Measurements from ENCODE around the gene PAXIP1. TPM values are rescaled to one million over a fixed set of nuclear protein-coding genes. Genes with fewer than 3 reads are reported as not detected.

The PAXIP1 gene, protein sequence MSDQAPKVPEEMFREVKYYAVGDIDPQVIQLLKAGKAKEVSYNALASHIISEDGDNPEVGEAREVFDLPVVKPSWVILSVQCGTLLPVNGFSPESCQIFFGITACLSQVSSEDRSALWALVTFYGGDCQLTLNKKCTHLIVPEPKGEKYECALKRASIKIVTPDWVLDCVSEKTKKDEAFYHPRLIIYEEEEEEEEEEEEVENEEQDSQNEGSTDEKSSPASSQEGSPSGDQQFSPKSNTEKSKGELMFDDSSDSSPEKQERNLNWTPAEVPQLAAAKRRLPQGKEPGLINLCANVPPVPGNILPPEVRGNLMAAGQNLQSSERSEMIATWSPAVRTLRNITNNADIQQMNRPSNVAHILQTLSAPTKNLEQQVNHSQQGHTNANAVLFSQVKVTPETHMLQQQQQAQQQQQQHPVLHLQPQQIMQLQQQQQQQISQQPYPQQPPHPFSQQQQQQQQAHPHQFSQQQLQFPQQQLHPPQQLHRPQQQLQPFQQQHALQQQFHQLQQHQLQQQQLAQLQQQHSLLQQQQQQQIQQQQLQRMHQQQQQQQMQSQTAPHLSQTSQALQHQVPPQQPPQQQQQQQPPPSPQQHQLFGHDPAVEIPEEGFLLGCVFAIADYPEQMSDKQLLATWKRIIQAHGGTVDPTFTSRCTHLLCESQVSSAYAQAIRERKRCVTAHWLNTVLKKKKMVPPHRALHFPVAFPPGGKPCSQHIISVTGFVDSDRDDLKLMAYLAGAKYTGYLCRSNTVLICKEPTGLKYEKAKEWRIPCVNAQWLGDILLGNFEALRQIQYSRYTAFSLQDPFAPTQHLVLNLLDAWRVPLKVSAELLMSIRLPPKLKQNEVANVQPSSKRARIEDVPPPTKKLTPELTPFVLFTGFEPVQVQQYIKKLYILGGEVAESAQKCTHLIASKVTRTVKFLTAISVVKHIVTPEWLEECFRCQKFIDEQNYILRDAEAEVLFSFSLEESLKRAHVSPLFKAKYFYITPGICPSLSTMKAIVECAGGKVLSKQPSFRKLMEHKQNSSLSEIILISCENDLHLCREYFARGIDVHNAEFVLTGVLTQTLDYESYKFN
- polyA plus RNA-seq (2013, experiment 1 of 2), result 16.2 TPM
- polyA plus RNA-seq (2013, experiment 2 of 2), result 15.8 TPM

DNA sequence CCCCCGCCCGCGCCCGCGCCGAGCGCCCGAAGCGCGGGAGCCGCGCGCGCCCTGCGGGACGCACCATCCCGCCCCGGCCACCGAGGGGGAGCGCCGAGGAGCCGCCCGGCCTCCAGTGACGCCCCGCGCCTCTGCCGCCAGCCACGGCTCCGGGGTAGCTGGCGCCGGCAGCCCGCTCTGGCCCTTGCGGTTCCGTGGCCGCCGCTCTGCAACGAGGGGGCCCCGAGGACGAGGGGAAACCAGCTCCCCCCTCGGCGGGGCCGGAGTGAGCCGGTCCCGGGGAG is at the start of gene PAXIP1:
Gene PAXIP1, minus strand, starts transcription at position 33 of the 284 bp plus-strand sequence. CDS start 195 bp downstream, outside the sequence.
- Histone ChIP-seq H3K27ac (replicated peaks; ENCODE audit: low read length) (peak within 1 kb of the TSS; percentile 87), H3K4ac (ENCODE audit: low read length) (peak within 1 kb of the TSS; percentile 90), H3K4me3 (ENCODE audit: low read length in 2 of 2) (peak within 1 kb of the TSS; percentile 94 to 99), H3K4me2 (ENCODE audit: insufficient read depth, low read length, poor library complexity, severe bottlenecking) (peak within 1 kb of the TSS; percentile 85), H3K36me3 (replicated peaks in 1 of 2; ENCODE audit: control insufficient read depth in 2 of 2, insufficient read depth in 2 of 2, low read length in 2 of 2) (peaks cover 3 to 47% of the 10 kb centered on the region in 2 donors), H2BK5ac (ENCODE audit: low read length) (peak within 1 kb of the TSS; percentile 99), H4K8ac (ENCODE audit: low read depth, low read length) (peak within 1 kb of the TSS; percentile 92), H3K9ac (ENCODE audit: low read depth, low read length, poor library complexity) (peak within 1 kb of the TSS; percentile 96), H2AFZ (ENCODE audit: low read length) (peak within 1 kb of the TSS; percentile 98), H3K9me3 (replicated peaks in 1 of 2; ENCODE audit: control insufficient read depth in 2 of 2, insufficient read depth in 1 of 2, low read depth in 1 of 2, low read length in 2 of 2) (no peaks in the 10 kb centered on the region), H4K91ac (ENCODE audit: low read depth, low read length, poor library complexity) (no peak within 1 kb of the TSS), H2BK12ac (ENCODE audit: low read length) (peak within 1 kb of the TSS; percentile 31), H2BK15ac (ENCODE audit: low read length) (peak within 1 kb of the TSS; percentile 68), H2BK120ac (ENCODE audit: low read depth, low read length) (peak within 1 kb of the TSS; percentile 98), H3K14ac (ENCODE audit: low read length) (peak within 1 kb of the TSS; percentile 98), H3K18ac (ENCODE audit: low read length) (peak within 1 kb of the TSS; percentile 100), H2AK5ac (ENCODE audit: low read depth, low read length) (peak within 1 kb of the TSS; percentile 50), H3K27me3 (ENCODE audit: control insufficient read depth in 3 of 3, insufficient read depth in 3 of 3, low read depth in 1 of 3, low read length in 3 of 3) (no peaks in the 10 kb centered on the region), H3K4me1 (ENCODE audit: control insufficient read depth in 2 of 2, insufficient read depth in 1 of 2, low read depth in 1 of 2, low read length in 2 of 2) (peaks cover 1 to 3% of the 10 kb centered on the region in 2 donors), H3K79me1 (ENCODE audit: low read depth, low read length) (peaks cover 2% of the 10 kb centered on the region), H3K23ac (ENCODE audit: low read depth, low read length, poor library complexity) (peak within 1 kb of the TSS; percentile 94)
- no peak for DNase-seq (ENCODE audit: low spot score)
- no CpG with 5 or more reads among the region's 44 CpGs for WGBS, 2 donors (ENCODE audit: extremely low coverage in 2 of 2, insufficient read length in 2 of 2, insufficient replicate concordance in 1 of 2)

DNA sequence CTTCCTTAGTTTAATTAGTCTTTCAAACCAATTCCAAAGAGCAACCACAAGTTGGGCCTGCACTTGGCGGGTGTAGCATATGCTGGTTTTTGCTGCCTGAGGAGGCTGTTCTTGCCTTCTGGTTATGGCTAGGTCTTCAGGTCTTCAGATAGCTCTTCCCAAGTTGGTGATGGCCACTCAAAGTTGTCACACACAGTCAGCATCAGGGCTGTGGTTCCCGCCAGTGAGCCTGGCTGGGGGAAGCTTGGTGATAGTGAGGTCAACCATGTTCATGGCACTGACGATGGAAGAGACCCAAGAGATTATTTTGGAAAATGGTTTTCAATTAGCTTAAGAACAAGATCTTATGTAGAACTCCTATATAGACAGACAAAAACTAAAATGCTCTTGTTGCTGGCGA is 48.4 kb upstream of the PAXIP1 start:
- no CpG with 5 or more reads among the region's 4 CpGs for WGBS, 2 donors (ENCODE audit: extremely low coverage in 2 of 2, insufficient read length in 2 of 2, insufficient replicate concordance in 1 of 2)
- Histone ChIP-seq H2AFZ (ENCODE audit: low read length) (no peak overlapping the region), H3K4me1 (ENCODE audit: control insufficient read depth in 2 of 2, insufficient read depth in 1 of 2, low read depth in 1 of 2, low read length in 2 of 2) (peaks cover 0 to 2% of the 10 kb centered on the region in 2 donors), H3K9ac (ENCODE audit: low read depth, low read length, poor library complexity) (no peak overlapping the region), H3K23ac (ENCODE audit: low read depth, low read length, poor library complexity) (no peak overlapping the region), H2AK5ac (ENCODE audit: low read depth, low read length) (no peak overlapping the region), H2BK120ac (ENCODE audit: low read depth, low read length) (no peak overlapping the region), H3K4me2 (ENCODE audit: insufficient read depth, low read length, poor library complexity, severe bottlenecking) (no peak overlapping the region), H3K27ac (replicated peaks; ENCODE audit: low read length) (no peak overlapping the region), H4K8ac (ENCODE audit: low read depth, low read length) (no peak overlapping the region), H3K79me1 (ENCODE audit: low read depth, low read length) (no peaks in the 10 kb centered on the region), H3K18ac (ENCODE audit: low read length) (no peak overlapping the region), H3K36me3 (replicated peaks in 1 of 2; ENCODE audit: control insufficient read depth in 2 of 2, insufficient read depth in 2 of 2, low read length in 2 of 2) (no peaks in the 10 kb centered on the region), H2BK15ac (ENCODE audit: low read length) (no peak overlapping the region), H3K4ac (ENCODE audit: low read length) (no peak overlapping the region), H3K9me3 (replicated peaks in 1 of 2; ENCODE audit: control insufficient read depth in 2 of 2, insufficient read depth in 1 of 2, low read depth in 1 of 2, low read length in 2 of 2) (peaks cover 0 to 2% of the 10 kb centered on the region in 2 donors), H2BK5ac (ENCODE audit: low read length) (no peak overlapping the region), H3K27me3 (ENCODE audit: control insufficient read depth in 3 of 3, insufficient read depth in 3 of 3, low read depth in 1 of 3, low read length in 3 of 3) (peaks cover 0 to 8% (median 0%) of the 10 kb centered on the region in 3 experiments), H3K14ac (ENCODE audit: low read length) (no peak overlapping the region), H2BK12ac (ENCODE audit: low read length) (no peak overlapping the region), H4K91ac (ENCODE audit: low read depth, low read length, poor library complexity) (no peak overlapping the region), H3K4me3 (ENCODE audit: low read length in 2 of 2) (no peak overlapping the region)
- DNase-seq (ENCODE audit: low spot score), result no peak

DNA sequence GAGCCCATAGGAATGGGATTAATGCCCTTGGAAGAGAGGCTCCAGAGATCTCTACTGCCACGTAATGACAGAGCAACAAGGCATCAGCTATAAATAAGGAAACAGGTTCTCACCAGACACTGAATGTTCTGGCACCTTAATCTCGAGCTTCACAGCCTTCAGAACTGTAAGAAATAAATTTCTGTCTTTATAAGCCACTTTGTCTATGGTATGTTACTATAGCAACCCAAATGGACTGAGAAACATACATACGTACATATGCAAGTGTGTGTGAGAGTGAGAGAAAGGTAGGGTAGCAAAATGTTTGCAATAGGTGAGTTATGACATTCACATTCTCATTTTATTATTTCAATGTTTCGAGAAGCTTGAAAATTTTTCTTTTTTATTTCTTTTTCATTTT is 45.1 kb upstream of the PAXIP1 start:
- Histone ChIP-seq H3K14ac (ENCODE audit: low read length) (no peak overlapping the region), H3K79me1 (ENCODE audit: low read depth, low read length) (no peaks in the 10 kb centered on the region), H2AFZ (ENCODE audit: low read length) (no peak overlapping the region), H2BK12ac (ENCODE audit: low read length) (no peak overlapping the region), H4K91ac (ENCODE audit: low read depth, low read length, poor library complexity) (no peak overlapping the region), H3K27ac (replicated peaks; ENCODE audit: low read length) (no peak overlapping the region), H3K4ac (ENCODE audit: low read length) (no peak overlapping the region), H2BK15ac (ENCODE audit: low read length) (no peak overlapping the region), H3K9ac (ENCODE audit: low read depth, low read length, poor library complexity) (no peak overlapping the region), H2BK120ac (ENCODE audit: low read depth, low read length) (no peak overlapping the region), H2AK5ac (ENCODE audit: low read depth, low read length) (no peak overlapping the region), H3K9me3 (replicated peaks in 1 of 2; ENCODE audit: control insufficient read depth in 2 of 2, insufficient read depth in 1 of 2, low read depth in 1 of 2, low read length in 2 of 2) (no peaks in the 10 kb centered on the region), H3K23ac (ENCODE audit: low read depth, low read length, poor library complexity) (no peak overlapping the region), H3K27me3 (ENCODE audit: control insufficient read depth in 3 of 3, insufficient read depth in 3 of 3, low read depth in 1 of 3, low read length in 3 of 3) (peaks cover 0 to 4% (median 0%) of the 10 kb centered on the region in 3 experiments), H3K36me3 (replicated peaks in 1 of 2; ENCODE audit: control insufficient read depth in 2 of 2, insufficient read depth in 2 of 2, low read length in 2 of 2) (no peaks in the 10 kb centered on the region), H3K18ac (ENCODE audit: low read length) (no peak overlapping the region), H3K4me3 (ENCODE audit: low read length in 2 of 2) (no peak overlapping the region), H3K4me2 (ENCODE audit: insufficient read depth, low read length, poor library complexity, severe bottlenecking) (no peak overlapping the region), H3K4me1 (ENCODE audit: control insufficient read depth in 2 of 2, insufficient read depth in 1 of 2, low read depth in 1 of 2, low read length in 2 of 2) (peaks cover 0 to 2% of the 10 kb centered on the region in 2 donors), H2BK5ac (ENCODE audit: low read length) (no peak overlapping the region), H4K8ac (ENCODE audit: low read depth, low read length) (no peak overlapping the region)
- DNase-seq (ENCODE audit: low spot score), result no peak
- WGBS, 2 donors (ENCODE audit: extremely low coverage in 2 of 2, insufficient read length in 2 of 2, insufficient replicate concordance in 1 of 2), result no CpG with 5 or more reads among the region's 4 CpGs

Data from neuronal stem cell (in vitro differentiated cells).